WTC11 (cell line): ENCODE data around the gene FHIT. TPM values are rescaled to one million over a fixed set of nuclear protein-coding genes. Genes with fewer than 3 reads are reported as not detected.

Experiments used
- ATAC-seq: fragments of 200-7000 bp; cut with Tn5 transposase; 2 replicates; pipeline ENCODE4 v1.10.0; 2021; ENCODE audit warnings: mild to moderate bottlenecking, moderate library complexity
- CTCF ChIA-PET: fragments of 300-600 bp; sonication (Branson Sonifier 250); formaldehyde crosslinking; loops from one replicate; lab custom pipeline; 2021; ENCODE audit warnings: antibody characterized with exemption; lab: Charles Lee
- POLR2A ChIA-PET: fragments of 350-600 bp; sonication (Branson Sonifier 250); formaldehyde crosslinking; loops from one replicate; lab custom pipeline; 2021; ENCODE audit warnings: antibody characterized with exemption; lab: Charles Lee
- DNase-seq: peaks from one replicate; pipeline ENCODE4 v3.0.0; 2021; ENCODE audit warnings: low spot score
- H3K27ac Mint-ChIP-seq: 2 replicates; pipeline ENCODE4 v1.8.0; 2021; ENCODE audit warnings: mixed read lengths
- H3K27me3 Mint-ChIP-seq: 2 replicates; pipeline ENCODE4 v1.8.0; 2021; ENCODE audit warnings: low read depth, mild to moderate bottlenecking, moderate library complexity, mixed read lengths
- H3K36me3 Mint-ChIP-seq: 2 replicates; pipeline ENCODE4 v1.8.0; 2021; ENCODE audit warnings: mixed read lengths
- H3K4me1 Mint-ChIP-seq: 2 replicates; pipeline ENCODE4 v1.8.0; 2022; ENCODE audit warnings: mixed read lengths
- H3K4me3 Mint-ChIP-seq: 2 replicates; pipeline ENCODE4 v1.8.0; 2021; ENCODE audit warnings: mild to moderate bottlenecking, moderate library complexity, mixed read lengths
- H3K9me3 Mint-ChIP-seq: 2 replicates; pipeline ENCODE4 v1.8.0; 2021; ENCODE audit warnings: mixed read lengths
- AFF4 ChIP-seq: sonication (generic); formaldehyde crosslinking; IDR thresholded peaks from 2 replicates; pipeline ENCODE4 v1.8.1; 2023; ENCODE audit warnings: mild to moderate bottlenecking, missing genetic modification reagents, borderline replicate concordance
- CBFB ChIP-seq: sonication (generic); formaldehyde crosslinking; IDR thresholded peaks from 2 replicates; pipeline ENCODE4 v1.8.1; 2022; ENCODE audit warnings: mild to moderate bottlenecking, low read depth, missing genetic modification reagents
- CDX4 ChIP-seq: fragments of 250-450 bp; sonication (Bioruptor Pico); IDR thresholded peaks from 2 replicates; pipeline ENCODE4 v1.9.0; 2021; ENCODE audit warnings: moderate library complexity, mild to moderate bottlenecking, inconsistent platforms, borderline replicate concordance
- E2F5 ChIP-seq: sonication (generic); formaldehyde crosslinking; IDR thresholded peaks from 2 replicates; pipeline ENCODE4 v1.8.1; 2022; ENCODE audit warnings: mild to moderate bottlenecking, moderate library complexity, missing genetic modification reagents
- ETV6 ChIP-seq: sonication (generic); formaldehyde crosslinking; IDR thresholded peaks from 2 replicates; pipeline ENCODE4 v1.8.1; 2022; ENCODE audit warnings: mild to moderate bottlenecking, missing genetic modification reagents
- IRF2 ChIP-seq: sonication (generic); formaldehyde crosslinking; IDR thresholded peaks from 2 replicates; pipeline ENCODE4 v1.8.0; 2022; ENCODE audit warnings: low read depth, missing genetic modification reagents, borderline replicate concordance
- MXD4 ChIP-seq: fragments of 250-450 bp; sonication (Bioruptor Pico); IDR thresholded peaks from 2 replicates; pipeline ENCODE4 v1.8.0; 2021; ENCODE audit warnings: mild to moderate bottlenecking, moderate library complexity, borderline replicate concordance
- NFATC4 ChIP-seq: fragments of 250-450 bp; sonication (Bioruptor Pico); IDR thresholded peaks from 2 replicates; pipeline ENCODE4 v1.9.0; 2021; ENCODE audit warnings: mild to moderate bottlenecking
- NR1H2 ChIP-seq: sonication (generic); formaldehyde crosslinking; IDR thresholded peaks from 2 replicates; pipeline ENCODE4 v1.9.0; 2021; ENCODE audit warnings: mild to moderate bottlenecking, moderate library complexity, missing genetic modification reagents
- NR2C2 ChIP-seq: sonication (generic); formaldehyde crosslinking; IDR thresholded peaks from 2 replicates; pipeline ENCODE4 v1.8.0; 2022; ENCODE audit warnings: mild to moderate bottlenecking, missing genetic modification reagents
- TP53 ChIP-seq: sonication (generic); formaldehyde crosslinking; IDR thresholded peaks from 2 replicates; pipeline ENCODE4 v1.8.1; 2023; ENCODE audit warnings: mild to moderate bottlenecking, missing genetic modification reagents
- ZNF263 ChIP-seq: sonication (generic); formaldehyde crosslinking; IDR thresholded peaks from 2 replicates; pipeline ENCODE4 v1.8.1; 2022; ENCODE audit warnings: low read depth, mild to moderate bottlenecking, moderate library complexity, missing genetic modification reagents
- ZNF281 ChIP-seq: sonication (generic); formaldehyde crosslinking; IDR thresholded peaks from 2 replicates; pipeline ENCODE4 v1.8.0; 2023; ENCODE audit warnings: mild to moderate bottlenecking, missing genetic modification reagents
- ZNF671 ChIP-seq: fragments of 250-450 bp; sonication (Bioruptor Pico); IDR thresholded peaks from 2 replicates; pipeline ENCODE4 v1.8.0; 2021; ENCODE audit warnings: mild to moderate bottlenecking
- total RNA-seq: library from RNA; stranded (reverse); gene quantifications from 3 replicates; pipeline ENCODE4 v1.2.3, GENCODE V29; 2021
- TF ChIP-seq, protein P1 (sequence below): sonication (generic); formaldehyde crosslinking; IDR thresholded peaks from 2 replicates; pipeline ENCODE4 v1.8.0; 2022; ENCODE audit warnings: mild to moderate bottlenecking, missing genetic modification reagents
- TF ChIP-seq, protein P2 (sequence below): sonication (generic); formaldehyde crosslinking; conservative IDR thresholded peaks from 2 replicates; pipeline ENCODE4 v1.8.1; 2023; ENCODE audit warnings: mild to moderate bottlenecking, low read depth, missing genetic modification reagents, moderate library complexity
- TF ChIP-seq, protein P3 (sequence below): fragments of 250-450 bp; sonication (Bioruptor Pico); IDR thresholded peaks from 2 replicates; pipeline ENCODE4 v1.9.0; 2021; ENCODE audit warnings: mild to moderate bottlenecking, borderline replicate concordance

Gene FHIT
- total RNA-seq, 1 experiment from 2014 or later = 2.6 TPM

- Mint-ChIP-seq H3K36me3 (no peaks in the 10 kb centered on the region), H3K27me3 (peaks cover 79% of the 10 kb centered on the region), H3K4me3 (no peak overlapping the region), H3K4me1 (peaks cover 61% of the 10 kb centered on the region), H3K27ac (no peak overlapping the region), H3K9me3 (peaks cover 6% of the 10 kb centered on the region)
- CTCF ChIA-PET = interaction anchor here (1.2 to 1.4 kb wide), 3 partner anchors 45 to 237 kb away, joined by 3 to 4 read pairs (median 4); no protein-coding TSS in a partner anchor
- DNase-seq (no peak), ATAC-seq (peak; percentile 22; the same call in 1 of the 2 replicates)
- TF ChIP-seq AFF4 (CRISPR knock-in tag) (no peak), MXD4 (no peak), CDX4 (CRISPR knock-in tag) (no peak), NR2C2 (CRISPR knock-in tag) (no peak), IRF2 (CRISPR knock-in tag) (no peak), CBFB (CRISPR knock-in tag) (no peak), ZNF671 (CRISPR knock-in tag) (no peak), ZNF263 (no peak), ETV6 (CRISPR knock-in tag) (no peak), NR1H2 (no peak), TP53 (CRISPR knock-in tag) (no peak), NFATC4 (CRISPR knock-in tag) (no peak), ZNF281 (CRISPR knock-in tag) (no peak), E2F5 (CRISPR knock-in tag) (no peak)
- TF ChIP-seq, protein P1, sequence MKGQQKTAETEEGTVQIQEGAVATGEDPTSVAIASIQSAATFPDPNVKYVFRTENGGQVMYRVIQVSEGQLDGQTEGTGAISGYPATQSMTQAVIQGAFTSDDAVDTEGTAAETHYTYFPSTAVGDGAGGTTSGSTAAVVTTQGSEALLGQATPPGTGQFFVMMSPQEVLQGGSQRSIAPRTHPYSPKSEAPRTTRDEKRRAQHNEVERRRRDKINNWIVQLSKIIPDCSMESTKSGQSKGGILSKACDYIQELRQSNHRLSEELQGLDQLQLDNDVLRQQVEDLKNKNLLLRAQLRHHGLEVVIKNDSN (CRISPR knock-in tag) = no peak
- TF ChIP-seq, protein P2, sequence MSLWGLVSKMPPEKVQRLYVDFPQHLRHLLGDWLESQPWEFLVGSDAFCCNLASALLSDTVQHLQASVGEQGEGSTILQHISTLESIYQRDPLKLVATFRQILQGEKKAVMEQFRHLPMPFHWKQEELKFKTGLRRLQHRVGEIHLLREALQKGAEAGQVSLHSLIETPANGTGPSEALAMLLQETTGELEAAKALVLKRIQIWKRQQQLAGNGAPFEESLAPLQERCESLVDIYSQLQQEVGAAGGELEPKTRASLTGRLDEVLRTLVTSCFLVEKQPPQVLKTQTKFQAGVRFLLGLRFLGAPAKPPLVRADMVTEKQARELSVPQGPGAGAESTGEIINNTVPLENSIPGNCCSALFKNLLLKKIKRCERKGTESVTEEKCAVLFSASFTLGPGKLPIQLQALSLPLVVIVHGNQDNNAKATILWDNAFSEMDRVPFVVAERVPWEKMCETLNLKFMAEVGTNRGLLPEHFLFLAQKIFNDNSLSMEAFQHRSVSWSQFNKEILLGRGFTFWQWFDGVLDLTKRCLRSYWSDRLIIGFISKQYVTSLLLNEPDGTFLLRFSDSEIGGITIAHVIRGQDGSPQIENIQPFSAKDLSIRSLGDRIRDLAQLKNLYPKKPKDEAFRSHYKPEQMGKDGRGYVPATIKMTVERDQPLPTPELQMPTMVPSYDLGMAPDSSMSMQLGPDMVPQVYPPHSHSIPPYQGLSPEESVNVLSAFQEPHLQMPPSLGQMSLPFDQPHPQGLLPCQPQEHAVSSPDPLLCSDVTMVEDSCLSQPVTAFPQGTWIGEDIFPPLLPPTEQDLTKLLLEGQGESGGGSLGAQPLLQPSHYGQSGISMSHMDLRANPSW (CRISPR knock-in tag) = no peak
- TF ChIP-seq, protein P3, sequence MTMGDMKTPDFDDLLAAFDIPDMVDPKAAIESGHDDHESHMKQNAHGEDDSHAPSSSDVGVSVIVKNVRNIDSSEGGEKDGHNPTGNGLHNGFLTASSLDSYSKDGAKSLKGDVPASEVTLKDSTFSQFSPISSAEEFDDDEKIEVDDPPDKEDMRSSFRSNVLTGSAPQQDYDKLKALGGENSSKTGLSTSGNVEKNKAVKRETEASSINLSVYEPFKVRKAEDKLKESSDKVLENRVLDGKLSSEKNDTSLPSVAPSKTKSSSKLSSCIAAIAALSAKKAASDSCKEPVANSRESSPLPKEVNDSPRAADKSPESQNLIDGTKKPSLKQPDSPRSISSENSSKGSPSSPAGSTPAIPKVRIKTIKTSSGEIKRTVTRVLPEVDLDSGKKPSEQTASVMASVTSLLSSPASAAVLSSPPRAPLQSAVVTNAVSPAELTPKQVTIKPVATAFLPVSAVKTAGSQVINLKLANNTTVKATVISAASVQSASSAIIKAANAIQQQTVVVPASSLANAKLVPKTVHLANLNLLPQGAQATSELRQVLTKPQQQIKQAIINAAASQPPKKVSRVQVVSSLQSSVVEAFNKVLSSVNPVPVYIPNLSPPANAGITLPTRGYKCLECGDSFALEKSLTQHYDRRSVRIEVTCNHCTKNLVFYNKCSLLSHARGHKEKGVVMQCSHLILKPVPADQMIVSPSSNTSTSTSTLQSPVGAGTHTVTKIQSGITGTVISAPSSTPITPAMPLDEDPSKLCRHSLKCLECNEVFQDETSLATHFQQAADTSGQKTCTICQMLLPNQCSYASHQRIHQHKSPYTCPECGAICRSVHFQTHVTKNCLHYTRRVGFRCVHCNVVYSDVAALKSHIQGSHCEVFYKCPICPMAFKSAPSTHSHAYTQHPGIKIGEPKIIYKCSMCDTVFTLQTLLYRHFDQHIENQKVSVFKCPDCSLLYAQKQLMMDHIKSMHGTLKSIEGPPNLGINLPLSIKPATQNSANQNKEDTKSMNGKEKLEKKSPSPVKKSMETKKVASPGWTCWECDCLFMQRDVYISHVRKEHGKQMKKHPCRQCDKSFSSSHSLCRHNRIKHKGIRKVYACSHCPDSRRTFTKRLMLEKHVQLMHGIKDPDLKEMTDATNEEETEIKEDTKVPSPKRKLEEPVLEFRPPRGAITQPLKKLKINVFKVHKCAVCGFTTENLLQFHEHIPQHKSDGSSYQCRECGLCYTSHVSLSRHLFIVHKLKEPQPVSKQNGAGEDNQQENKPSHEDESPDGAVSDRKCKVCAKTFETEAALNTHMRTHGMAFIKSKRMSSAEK (CRISPR knock-in tag) = no peak
- POLR2A ChIA-PET = no interaction called here
Observed at GRCh38 chr3:59812237-59813147, 1438.8 kb downstream of the FHIT start.
